Peyer's patch (tissue), 4 donors: ENCODE measurements around the gene UTRN.

Experiments used
- POLR2A ChIP-seq, 2 donors: fragments of 450-650 bp; IDR thresholded peaks; one replicate each; pipeline ENCODE4 v1.5.1; 2017; ENCODE audit warnings: antibody characterized with exemption in 2 of 2, mild to moderate bottlenecking in 2 of 2, moderate library complexity in 2 of 2
- TF ChIP-seq, protein P1 (sequence below), 6 experiments: fragments of 450-650 bp in 4 of 6; fragments of 200-600 bp in 2 of 6; sonication (generic) in 1 of 6; IDR thresholded peaks; one replicate each; pipeline ENCODE4 v1.5.1; 2017 to 2019; ENCODE audit warnings: antibody characterized with exemption in 6 of 6, mild to moderate bottlenecking in 3 of 6, moderate library complexity in 1 of 6

DNA sequence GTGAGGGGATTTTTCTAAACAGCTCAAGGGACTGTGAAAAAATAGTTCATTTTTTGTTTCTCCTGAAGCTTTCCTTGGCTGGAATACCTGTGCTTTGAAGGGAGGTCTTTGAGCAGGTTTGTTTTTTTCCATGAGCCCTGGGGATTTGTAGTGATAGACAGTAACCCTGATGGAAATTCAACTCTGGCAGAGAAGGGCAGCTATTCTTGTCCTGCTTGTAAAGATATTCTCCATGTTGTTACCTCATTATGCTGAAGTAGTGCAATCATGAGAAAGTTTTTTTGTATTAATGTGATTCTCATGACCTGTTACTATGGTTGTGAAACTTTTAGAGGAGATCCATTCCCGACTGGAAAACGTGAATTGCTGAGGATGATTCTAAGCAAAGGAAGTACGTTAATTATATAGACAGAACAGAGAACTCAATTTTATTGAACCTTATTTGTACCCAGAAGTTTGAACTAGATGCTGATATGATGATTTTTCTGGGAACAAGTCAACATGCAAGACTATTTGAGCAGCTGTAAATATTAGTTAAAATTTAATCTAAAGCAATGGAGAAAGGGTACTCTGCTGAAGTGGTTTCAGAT is 12.5 kb downstream of the UTRN start:
- no peak for TF ChIP-seq POLR2A (IDR thresholded peaks at IDR 0.05)
- TF ChIP-seq, protein P1, sequence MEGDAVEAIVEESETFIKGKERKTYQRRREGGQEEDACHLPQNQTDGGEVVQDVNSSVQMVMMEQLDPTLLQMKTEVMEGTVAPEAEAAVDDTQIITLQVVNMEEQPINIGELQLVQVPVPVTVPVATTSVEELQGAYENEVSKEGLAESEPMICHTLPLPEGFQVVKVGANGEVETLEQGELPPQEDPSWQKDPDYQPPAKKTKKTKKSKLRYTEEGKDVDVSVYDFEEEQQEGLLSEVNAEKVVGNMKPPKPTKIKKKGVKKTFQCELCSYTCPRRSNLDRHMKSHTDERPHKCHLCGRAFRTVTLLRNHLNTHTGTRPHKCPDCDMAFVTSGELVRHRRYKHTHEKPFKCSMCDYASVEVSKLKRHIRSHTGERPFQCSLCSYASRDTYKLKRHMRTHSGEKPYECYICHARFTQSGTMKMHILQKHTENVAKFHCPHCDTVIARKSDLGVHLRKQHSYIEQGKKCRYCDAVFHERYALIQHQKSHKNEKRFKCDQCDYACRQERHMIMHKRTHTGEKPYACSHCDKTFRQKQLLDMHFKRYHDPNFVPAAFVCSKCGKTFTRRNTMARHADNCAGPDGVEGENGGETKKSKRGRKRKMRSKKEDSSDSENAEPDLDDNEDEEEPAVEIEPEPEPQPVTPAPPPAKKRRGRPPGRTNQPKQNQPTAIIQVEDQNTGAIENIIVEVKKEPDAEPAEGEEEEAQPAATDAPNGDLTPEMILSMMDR (IDR thresholded peaks at IDR 0.05) = no peak
